AG09319 (cell line): Measurements from ENCODE around the gene CLEC16A.

Experiments used
- DNase-seq: peaks from one replicate; pipeline ENCODE4 v3.0.0-alpha.2; 2010; ENCODE audit warnings: low read depth; ENCODE audit errors: extremely low read depth
- TF ChIP-seq, protein P1 (sequence below): IDR thresholded peaks from 2 replicates; pipeline ENCODE4 v1.5.1; 2011; ENCODE audit warnings: low read depth, mild to moderate bottlenecking, inconsistent platforms, low read length, moderate library complexity

Gene CLEC16A

GRCh38 chr16:11047939-11048800 is 103.8 kb downstream of the CLEC16A start:
- no peak for DNase-seq
- TF ChIP-seq, protein P1, sequence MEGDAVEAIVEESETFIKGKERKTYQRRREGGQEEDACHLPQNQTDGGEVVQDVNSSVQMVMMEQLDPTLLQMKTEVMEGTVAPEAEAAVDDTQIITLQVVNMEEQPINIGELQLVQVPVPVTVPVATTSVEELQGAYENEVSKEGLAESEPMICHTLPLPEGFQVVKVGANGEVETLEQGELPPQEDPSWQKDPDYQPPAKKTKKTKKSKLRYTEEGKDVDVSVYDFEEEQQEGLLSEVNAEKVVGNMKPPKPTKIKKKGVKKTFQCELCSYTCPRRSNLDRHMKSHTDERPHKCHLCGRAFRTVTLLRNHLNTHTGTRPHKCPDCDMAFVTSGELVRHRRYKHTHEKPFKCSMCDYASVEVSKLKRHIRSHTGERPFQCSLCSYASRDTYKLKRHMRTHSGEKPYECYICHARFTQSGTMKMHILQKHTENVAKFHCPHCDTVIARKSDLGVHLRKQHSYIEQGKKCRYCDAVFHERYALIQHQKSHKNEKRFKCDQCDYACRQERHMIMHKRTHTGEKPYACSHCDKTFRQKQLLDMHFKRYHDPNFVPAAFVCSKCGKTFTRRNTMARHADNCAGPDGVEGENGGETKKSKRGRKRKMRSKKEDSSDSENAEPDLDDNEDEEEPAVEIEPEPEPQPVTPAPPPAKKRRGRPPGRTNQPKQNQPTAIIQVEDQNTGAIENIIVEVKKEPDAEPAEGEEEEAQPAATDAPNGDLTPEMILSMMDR = no peak

DNA sequence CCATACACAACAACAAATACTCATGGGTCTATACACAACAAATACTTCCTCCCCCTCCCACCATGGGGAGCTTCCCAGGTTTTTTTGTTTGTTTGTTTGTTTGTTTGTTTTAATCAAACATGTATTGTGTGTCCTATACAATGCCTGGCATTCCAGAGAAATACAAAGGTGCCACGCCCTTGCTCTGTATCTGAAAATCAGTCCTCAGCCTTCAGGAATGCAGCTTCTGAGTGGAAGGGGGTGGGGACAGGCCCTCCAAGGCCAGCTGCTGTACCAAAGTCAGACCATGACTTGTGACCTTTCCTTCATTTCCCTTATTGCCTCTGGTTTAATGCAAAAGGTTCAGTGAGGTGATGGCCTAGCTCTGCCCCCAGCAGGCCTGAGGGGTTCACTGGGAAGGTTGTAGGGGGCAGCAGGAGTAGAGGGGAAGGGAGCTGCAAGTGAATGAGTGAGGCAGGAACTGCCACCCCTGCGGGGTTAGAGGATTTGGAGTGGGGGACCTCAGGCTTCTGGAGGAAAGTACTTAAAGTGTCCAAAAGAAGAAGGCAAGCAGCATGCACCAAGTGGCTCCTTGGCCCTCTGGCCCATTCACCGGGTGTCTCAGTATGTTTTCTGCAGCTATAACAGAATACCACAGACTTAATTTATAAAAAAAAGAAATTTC is 105.2 kb downstream of the CLEC16A start:
- TF ChIP-seq, protein P1 = no peak
- no peak for DNase-seq

- TF ChIP-seq, protein P1 = no peak
- no peak for DNase-seq
Observed at GRCh38 chr16:11050536-11050935, 106.2 kb downstream of the CLEC16A start.

- TF ChIP-seq, protein P1 = no peak
- no peak for DNase-seq
Observed at GRCh38 chr16:11050944-11051343, 106.6 kb downstream of the CLEC16A start.

DNA sequence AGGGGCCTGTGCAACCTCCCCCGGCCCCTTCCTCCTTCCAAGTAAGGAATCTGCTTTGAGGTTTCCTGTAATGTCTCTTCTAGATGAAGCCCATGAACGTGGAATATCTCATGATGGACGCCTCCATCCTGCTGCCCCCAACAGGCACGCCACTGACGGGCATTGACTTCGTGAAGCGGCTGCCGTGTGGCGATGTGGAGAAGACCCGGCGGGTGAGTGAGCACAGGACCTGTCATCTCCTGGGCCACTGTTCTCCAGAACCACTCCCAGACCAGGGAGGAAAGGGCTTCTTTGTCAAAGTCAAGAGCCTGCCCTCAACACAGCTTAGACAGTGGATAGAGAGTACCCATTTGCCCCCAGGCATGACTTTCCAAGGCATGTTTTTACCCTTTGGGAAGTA is 107.1 kb downstream of the CLEC16A start:
- DNase-seq = no peak
- TF ChIP-seq, protein P1 = no peak

DNA sequence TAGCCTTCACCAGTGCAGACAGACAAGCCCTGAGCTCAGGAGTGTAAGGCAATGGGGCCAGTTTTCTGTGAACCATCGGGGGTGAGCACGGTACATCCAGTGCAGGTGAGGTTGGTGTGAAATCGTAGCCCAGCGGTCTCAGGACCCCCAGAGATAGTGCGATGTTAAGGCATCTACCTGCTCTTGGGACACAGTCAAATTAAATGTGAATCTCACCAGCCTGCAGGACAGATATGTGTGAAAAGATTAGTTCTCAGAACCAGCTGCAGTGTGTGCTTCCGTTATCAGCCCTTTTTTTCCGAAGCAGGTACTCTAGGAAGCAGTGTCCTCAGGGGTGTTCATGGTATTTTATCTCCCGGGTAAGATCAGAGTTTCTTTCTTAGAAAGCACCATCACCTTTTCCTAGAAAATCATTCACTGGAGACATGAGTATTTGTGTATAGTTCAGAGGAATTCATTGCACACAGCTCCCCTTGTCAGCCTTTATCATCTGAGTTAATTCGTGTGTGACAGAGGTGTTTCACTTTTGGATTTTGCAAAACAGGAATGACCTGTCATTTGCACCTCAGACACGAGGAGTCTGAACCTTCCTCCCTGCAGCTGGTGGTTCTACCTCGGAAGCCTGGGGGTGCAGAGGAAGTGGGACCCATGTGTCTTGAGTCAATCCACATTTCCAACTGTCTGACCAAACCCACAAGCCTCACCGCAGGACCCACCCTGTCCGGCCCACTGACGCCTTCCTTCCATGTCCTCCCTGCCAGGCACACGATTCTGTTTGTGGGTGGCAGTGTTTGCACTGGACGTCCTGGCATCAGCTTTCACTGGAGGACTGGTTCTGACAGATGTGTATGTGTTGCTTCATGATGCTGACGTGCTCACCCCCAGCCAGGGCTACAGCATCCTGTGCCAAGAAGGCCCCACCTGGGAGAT is 107.8 kb downstream of the CLEC16A start:
- DNase-seq = no peak
- TF ChIP-seq, protein P1 = no peak
